Neural progenitor cell (in vitro differentiated cells): ENCODE results near the gene ALDH1L1. TPM values are rescaled to one million over a fixed set of nuclear protein-coding genes. Genes with fewer than 3 reads are reported as not detected.

Source experiments
- DNase-seq: peaks from one replicate; pipeline ENCODE4 v3.0.0-alpha.2; 2016; ENCODE audit warnings: low spot score
- H2AFZ ChIP-seq: fragments of 200-600 bp; sonication (generic); replicated peaks from 2 replicates; pipeline ENCODE4 v1.6.1; 2016; ENCODE audit warnings: antibody characterized with exemption
- H3F3A ChIP-seq: fragments of 200-600 bp; sonication (generic); 2 replicates; pipeline ENCODE4 v1.6.1; 2016; ENCODE audit warnings: antibody characterized with exemption, low read depth
- H3K27ac ChIP-seq: fragments of 200-600 bp; sonication (generic); 2 replicates; pipeline ENCODE4 v1.5.1; 2016; ENCODE audit warnings: mild to moderate bottlenecking
- H3K27me3 ChIP-seq: fragments of 200-600 bp; sonication (generic); 2 replicates; pipeline ENCODE4 v1.6.1; 2016; ENCODE audit warnings: mild to moderate bottlenecking, moderate library complexity
- H3K36me3 ChIP-seq: fragments of 200-600 bp; sonication (generic); 2 replicates; pipeline ENCODE4 v1.5.1; 2016
- H3K4me1 ChIP-seq: fragments of 200-600 bp; sonication (generic); 2 replicates; pipeline ENCODE4 v1.6.1; 2016; ENCODE audit warnings: mixed run types
- H3K4me2 ChIP-seq: fragments of 200-600 bp; sonication (generic); 2 replicates; pipeline ENCODE4 v1.6.1; 2016
- H3K4me3 ChIP-seq: fragments of 200-600 bp; sonication (generic); 2 replicates; pipeline ENCODE4 v1.5.1; 2016
- H3K79me2 ChIP-seq: fragments of 200-600 bp; sonication (generic); 2 replicates; pipeline ENCODE4 v1.6.1; 2016; ENCODE audit warnings: low read depth
- H3K9ac ChIP-seq: fragments of 200-600 bp; sonication (generic); 2 replicates; pipeline ENCODE4 v1.6.1; 2016
- H3K9me3 ChIP-seq: fragments of 200-600 bp; sonication (generic); 2 replicates; pipeline ENCODE4 v1.5.1; 2016; ENCODE audit warnings: low read depth
- H4K20me1 ChIP-seq: fragments of 200-600 bp; sonication (generic); 2 replicates; pipeline ENCODE4 v1.6.1; 2016; ENCODE audit warnings: low read depth
- H3K27ac Mint-ChIP-seq: 3 replicates; pipeline ENCODE4 v1.8.0; 2021; ENCODE audit warnings: mixed read lengths
- H3K27me3 Mint-ChIP-seq: 2 replicates; pipeline ENCODE4 v1.8.0; 2022; ENCODE audit warnings: low read depth, mild to moderate bottlenecking, inconsistent platforms, moderate library complexity, mixed read lengths; ENCODE audit not compliant: insufficient read depth
- H3K36me3 Mint-ChIP-seq: 3 replicates; pipeline ENCODE4 v1.8.0; 2021; ENCODE audit warnings: mixed read lengths
- H3K4me1 Mint-ChIP-seq: 3 replicates; pipeline ENCODE4 v1.8.0; 2021; ENCODE audit warnings: mixed read lengths
- H3K4me3 Mint-ChIP-seq: 3 replicates; pipeline ENCODE4 v1.8.0; 2021; ENCODE audit warnings: mild to moderate bottlenecking, moderate library complexity, mixed read lengths
- H3K9me3 Mint-ChIP-seq: 3 replicates; pipeline ENCODE4 v1.8.0; 2020; ENCODE audit warnings: mixed read lengths
- CTCF ChIP-seq: fragments of 200-600 bp; sonication (generic); IDR thresholded peaks from 2 replicates; pipeline ENCODE4 v1.5.1; 2017; ENCODE audit warnings: antibody characterized with exemption, mild to moderate bottlenecking
- EZH2 ChIP-seq: fragments of 200-600 bp; sonication (generic); IDR thresholded peaks from 2 replicates; pipeline ENCODE4 v1.6.1; 2017; ENCODE audit warnings: antibody characterized with exemption, mild to moderate bottlenecking, moderate library complexity
- EZH2phosphoT487 ChIP-seq: fragments of 200-600 bp; sonication (generic); IDR thresholded peaks from 2 replicates; pipeline ENCODE4 v1.6.1; 2017; ENCODE audit warnings: antibody characterized with exemption
- total RNA-seq: library from RNA; depleted of rRNA; stranded (reverse); fragments of >200 nt; gene quantifications from 2 replicates; pipeline ENCODE4 v1.2.3, GENCODE V29; 2015; ENCODE audit warnings: low replicate concordance

The ALDH1L1 gene
- 0.31 and 0.60 TPM in 2 replicates for total RNA-seq

GRCh38 chr3:126180477-126181397 is at the start of gene ALDH1L1:
Gene ALDH1L1 (minus strand): TSS chr3:126180586. CDS start chr3:126160979, 19,607 bp downstream.
- Histone ChIP-seq H3K4me2 (peak within 1 kb of the TSS; percentile 86), H3K36me3 (no peaks in the 10 kb centered on the region), H3K79me2 (no peaks in the 10 kb centered on the region), H3K9ac (no peak within 1 kb of the TSS), H3K4me3 (peak within 1 kb of the TSS; percentile 60), H3K27me3 (peaks cover 65% of the 10 kb centered on the region), H3K4me1 (peaks cover 4% of the 10 kb centered on the region), H3K9me3 (no peaks in the 10 kb centered on the region), H3K27ac (no peak within 1 kb of the TSS), H3F3A (peaks cover 20% of the 10 kb centered on the region), H4K20me1 (no peaks in the 10 kb centered on the region), H2AFZ (peak within 1 kb of the TSS; percentile 98)
- peak; percentile 84 for DNase-seq
- Mint-ChIP-seq H3K27me3 (peaks cover 24% of the 10 kb centered on the region), H3K4me1 (peaks cover 19% of the 10 kb centered on the region), H3K9me3 (no peaks in the 10 kb centered on the region), H3K4me3 (peak within 1 kb of the TSS; percentile 88), H3K36me3 (no peaks in the 10 kb centered on the region), H3K27ac (peak within 1 kb of the TSS; percentile 34)
- TF ChIP-seq EZH2 (no peak), CTCF (no peak), EZH2phosphoT487 (no peak)

- Mint-ChIP-seq H3K27ac (no peak overlapping the region), H3K4me3 (no peak overlapping the region), H3K9me3 (peaks cover 27% of the 10 kb centered on the region), H3K36me3 (no peaks in the 10 kb centered on the region), H3K4me1 (peaks cover 5% of the 10 kb centered on the region), H3K27me3 (no peaks in the 10 kb centered on the region)
- no peaks in the 10 kb centered on the region for H3K36me3 ChIP-seq
- no peaks in the 10 kb centered on the region for H3K79me2 ChIP-seq
- H3F3A ChIP-seq: no peaks in the 10 kb centered on the region
- peaks cover 10% of the 10 kb centered on the region for H3K4me1 ChIP-seq
- H4K20me1 ChIP-seq: no peaks in the 10 kb centered on the region
- peak; percentile 22 for DNase-seq
- H3K4me2 ChIP-seq: peak overlapping the region; percentile 24
- H3K9ac ChIP-seq: no peak overlapping the region
- TF ChIP-seq CTCF (no peak), EZH2phosphoT487 (no peak), EZH2 (no peak)
- H2AFZ ChIP-seq: no peak overlapping the region
- no peaks in the 10 kb centered on the region for H3K9me3 ChIP-seq
- H3K27me3 ChIP-seq: no peaks in the 10 kb centered on the region
- no peak overlapping the region for H3K4me3 ChIP-seq
- H3K27ac ChIP-seq: no peak overlapping the region
Measured at GRCh38 chr3:126226374-126226773, 46.0 kb upstream of the ALDH1L1 start.

- Histone ChIP-seq H2AFZ (no peak overlapping the region), H3K4me1 (peaks cover 6% of the 10 kb centered on the region), H3K79me2 (no peaks in the 10 kb centered on the region), H3K27me3 (peaks cover 20% of the 10 kb centered on the region), H3K9ac (no peak overlapping the region), H3K4me3 (no peak overlapping the region), H3K9me3 (no peaks in the 10 kb centered on the region), H3K4me2 (no peak overlapping the region), H3K36me3 (no peaks in the 10 kb centered on the region), H4K20me1 (no peaks in the 10 kb centered on the region), H3F3A (peaks cover 3% of the 10 kb centered on the region), H3K27ac (no peak overlapping the region)
- peaks cover 9% of the 10 kb centered on the region for H3K36me3 Mint-ChIP-seq
- no peak overlapping the region for H3K4me3 Mint-ChIP-seq
- DNase-seq: no peak
- no peak for TF ChIP-seq EZH2
- TF ChIP-seq CTCF: no peak
- TF ChIP-seq EZH2phosphoT487: no peak
- no peak overlapping the region for H3K27ac Mint-ChIP-seq
- H3K27me3 Mint-ChIP-seq: peaks cover 2% of the 10 kb centered on the region
- peaks cover 16% of the 10 kb centered on the region for H3K4me1 Mint-ChIP-seq
- H3K9me3 Mint-ChIP-seq: peaks cover 19% of the 10 kb centered on the region
Measured at GRCh38 chr3:126216416-126216815, 36.0 kb upstream of the ALDH1L1 start.
